SK-N-MC (cell line): ENCODE data around the gene PTPRN2.

ENCODE experiments used
- EZH2 ChIP-seq: fragments of 200-600 bp; sonication (generic); IDR thresholded peaks from one replicate; pipeline ENCODE4 v1.6.1; 2017; ENCODE audit warnings: antibody characterized with exemption
- POLR2AphosphoS5 ChIP-seq: IDR thresholded peaks from 2 replicates; pipeline ENCODE4 v1.6.1; 2012; ENCODE audit warnings: mild to moderate bottlenecking, low read depth, low read length, borderline replicate concordance

GRCh38 chr7:157581740-157582139 is 1005.9 kb downstream of the PTPRN2 start:
- TF ChIP-seq POLR2AphosphoS5 (no peak), EZH2 (no peak)
